Regular cardiac myocyte (primary cell): ENCODE results near the gene GCFC2. TPM values are rescaled to one million over a fixed set of nuclear protein-coding genes. Genes with fewer than 3 reads are reported as not detected.

Experiments used
- total RNA-seq: library from RNA; depleted of rRNA; stranded (reverse); fragments of >200 nt; gene quantifications from 2 replicates; pipeline ENCODE4 v1.2.3, GENCODE V29; 2014

GCFC2 gene
- 7.9 and 12.7 TPM in 2 replicates for total RNA-seq

GRCh38 chr2:75710577-75711253 is at the start of gene GCFC2:
TSS of gene GCFC2 (minus strand) at chr2:75710915. CDS start at chr2:75710855, 60 bp downstream.

DNA sequence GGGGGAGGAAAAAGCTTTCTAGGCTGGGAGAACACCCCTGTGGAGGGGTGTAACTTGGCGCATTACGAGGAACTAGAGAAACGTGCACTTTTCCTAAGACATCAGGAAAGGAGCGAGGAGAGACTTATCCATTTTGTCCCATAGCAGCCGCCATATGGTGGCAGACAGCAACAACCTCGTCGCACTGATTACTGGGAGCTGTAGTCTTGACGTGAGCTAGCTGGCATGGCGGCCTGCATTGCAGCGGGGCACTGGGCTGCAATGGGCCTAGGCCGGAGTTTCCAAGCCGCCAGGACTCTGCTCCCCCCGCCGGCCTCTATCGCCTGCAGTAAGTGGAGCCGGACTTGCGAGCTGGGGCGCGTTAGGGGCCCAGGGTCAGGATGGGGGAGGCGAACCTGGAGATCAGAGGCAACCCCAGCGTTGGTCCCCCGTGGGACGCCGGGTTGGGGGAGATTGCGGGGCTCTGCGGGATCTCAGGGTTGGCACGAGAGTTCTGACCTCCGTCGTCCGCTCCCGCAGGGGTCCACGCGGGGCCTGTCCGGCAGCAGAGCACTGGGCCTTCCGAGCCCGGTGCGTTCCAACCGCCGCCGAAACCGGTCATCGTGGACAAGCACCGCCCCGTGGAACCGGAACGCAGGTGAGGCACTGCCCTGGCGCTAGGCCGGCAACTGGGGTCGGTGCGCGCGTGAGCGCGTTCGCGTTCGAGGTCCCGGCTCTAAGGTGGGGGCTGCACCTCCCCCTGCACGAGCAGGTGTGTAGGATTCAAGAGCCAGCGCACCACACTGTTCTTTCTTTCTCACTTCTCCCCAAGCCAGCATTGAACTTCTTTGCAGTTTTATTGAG is 63.9 kb downstream of the GCFC2 start, which contains the start of gene MRPL19:
TSS of gene MRPL19 (plus strand) at position 201 of the 843 bp plus-strand sequence. CDS start at position 226, 25 bp downstream.

Other genes starting within 250 kb of the GCFC2 start
- 67.1 and 80.3 TPM in 2 replicates for gene EVA1A, start 150.0 kb downstream of the GCFC2 start, total RNA-seq
- 35.0 and 49.1 TPM in 2 replicates for gene MRPL19, start 64.1 kb downstream of the GCFC2 start, total RNA-seq